HG03378 (cell line): ENCODE data around the gene APOF.
"Not testable (repeated sequence)": the region's sequence is repeated elsewhere in the genome, so short reads cannot be mapped to it uniquely, and the experiment has no call there.

Experiments
- ATAC-seq: cut with Tn5 transposase; IDR thresholded peaks from one replicate; pipeline ENCODE4 v1.9.1; 2021; ENCODE audit warnings: mild to moderate bottlenecking, moderate library complexity; ENCODE audit not compliant: unreplicated experiment

APOF gene

GRCh38 chr12:56333197-56333678, 29.4 kb downstream of the APOF start:
- ATAC-seq: no peak

- no peak for ATAC-seq
These were observed 30.0 kb downstream of the APOF start for GRCh38 chr12:56332512-56333196.

GRCh38 chr12:56330936-56331490, 31.6 kb downstream of the APOF start:
- no peak for ATAC-seq

- ATAC-seq: no peak
These were observed 36.1 kb downstream of the APOF start for GRCh38 chr12:56326533-56326932.

GRCh38 chr12:56326126-56326525, 36.5 kb downstream of the APOF start:
- no peak for ATAC-seq

GRCh38 chr12:56324206-56324605, 38.5 kb downstream of the APOF start:
- ATAC-seq: no peak

- ATAC-seq: not testable (repeated sequence)
These were observed 41.0 kb downstream of the APOF start for GRCh38 chr12:56321610-56322009.

GRCh38 chr12:56321027-56321426, 41.6 kb downstream of the APOF start:
- no peak for ATAC-seq

GRCh38 chr12:56317675-56318074, 45.0 kb downstream of the APOF start:
- ATAC-seq: no peak

GRCh38 chr12:56315622-56316473, 46.8 kb downstream of the APOF start, which contains the start of gene CNPY2:
TSS of gene CNPY2 (minus strand) at chr12:56315988. CDS start at chr12:56315217, 771 bp downstream.
- ATAC-seq: peak; percentile 89

- no peak for ATAC-seq
These were observed 47.4 kb downstream of the APOF start for GRCh38 chr12:56315249-56315621.

- no peak for ATAC-seq
These were observed 51.7 kb downstream of the APOF start for GRCh38 chr12:56311003-56311402.
